GM06990 (cell line): ENCODE data around the gene WDR75.

ENCODE experiments used
- DNase-seq: peaks from one replicate; pipeline ENCODE4 v3.0.0-alpha.2; 2011; ENCODE audit not compliant: insufficient read length; ENCODE audit errors: extremely low read depth
- H3K27me3 ChIP-seq: replicated peaks from 2 replicates; pipeline ENCODE4 v1.6.0; 2011; ENCODE audit warnings: low read length; ENCODE audit not compliant: control insufficient read depth, insufficient read depth
- H3K36me3 ChIP-seq: 2 replicates; pipeline ENCODE4 v1.5.1; 2011; ENCODE audit warnings: low read length; ENCODE audit not compliant: control insufficient read depth, insufficient read depth
- H3K4me3 ChIP-seq: replicated peaks from 2 replicates; pipeline ENCODE4 v1.5.1; 2011; ENCODE audit warnings: low read depth, mild to moderate bottlenecking, control low read depth, low read length
- TF ChIP-seq, protein P1 (sequence below): IDR thresholded peaks from 2 replicates; pipeline ENCODE4 v1.5.1; 2011; ENCODE audit warnings: low read length, control low read depth, mild to moderate bottlenecking, inconsistent platforms; ENCODE audit not compliant: insufficient read depth, poor library complexity, severe bottlenecking

WDR75 gene

DNA sequence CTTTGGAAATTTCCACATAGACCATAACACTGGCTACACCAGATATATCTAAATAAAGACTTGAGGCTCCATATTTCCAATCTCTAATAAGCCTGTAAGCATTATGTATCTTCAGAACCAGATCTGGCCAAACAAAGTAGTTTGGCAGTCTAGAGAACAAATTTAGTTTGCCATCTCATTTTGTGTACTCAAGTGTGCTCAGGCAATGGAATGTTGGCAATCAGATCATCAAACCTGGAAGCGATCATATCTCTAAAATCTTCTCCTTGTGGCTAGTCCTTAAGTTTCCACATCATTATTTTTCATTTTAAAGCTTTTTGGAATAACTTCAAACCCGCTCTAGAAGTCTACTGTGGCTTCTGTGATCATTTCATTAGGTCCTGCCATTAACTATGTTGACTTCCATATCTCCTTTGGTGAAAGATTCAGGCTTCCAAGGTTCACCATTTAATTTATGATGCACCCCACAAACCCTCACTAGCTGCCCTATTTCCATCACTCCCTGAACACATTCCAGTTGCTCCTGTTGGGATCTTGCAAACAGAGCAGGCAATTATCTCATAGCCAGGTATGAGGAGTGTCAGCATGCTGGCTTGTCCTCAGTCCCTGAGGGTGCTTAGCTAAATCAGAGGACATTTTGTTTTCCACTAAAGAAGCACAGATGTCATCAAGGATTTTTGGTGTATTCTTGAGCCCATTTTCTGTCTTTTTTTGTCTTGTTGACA is 46.2 kb downstream of the WDR75 start:
- Histone ChIP-seq H3K27me3 (no peaks in the 10 kb centered on the region), H3K4me3 (no peak overlapping the region), H3K36me3 (no peaks in the 10 kb centered on the region)
- TF ChIP-seq, protein P1, sequence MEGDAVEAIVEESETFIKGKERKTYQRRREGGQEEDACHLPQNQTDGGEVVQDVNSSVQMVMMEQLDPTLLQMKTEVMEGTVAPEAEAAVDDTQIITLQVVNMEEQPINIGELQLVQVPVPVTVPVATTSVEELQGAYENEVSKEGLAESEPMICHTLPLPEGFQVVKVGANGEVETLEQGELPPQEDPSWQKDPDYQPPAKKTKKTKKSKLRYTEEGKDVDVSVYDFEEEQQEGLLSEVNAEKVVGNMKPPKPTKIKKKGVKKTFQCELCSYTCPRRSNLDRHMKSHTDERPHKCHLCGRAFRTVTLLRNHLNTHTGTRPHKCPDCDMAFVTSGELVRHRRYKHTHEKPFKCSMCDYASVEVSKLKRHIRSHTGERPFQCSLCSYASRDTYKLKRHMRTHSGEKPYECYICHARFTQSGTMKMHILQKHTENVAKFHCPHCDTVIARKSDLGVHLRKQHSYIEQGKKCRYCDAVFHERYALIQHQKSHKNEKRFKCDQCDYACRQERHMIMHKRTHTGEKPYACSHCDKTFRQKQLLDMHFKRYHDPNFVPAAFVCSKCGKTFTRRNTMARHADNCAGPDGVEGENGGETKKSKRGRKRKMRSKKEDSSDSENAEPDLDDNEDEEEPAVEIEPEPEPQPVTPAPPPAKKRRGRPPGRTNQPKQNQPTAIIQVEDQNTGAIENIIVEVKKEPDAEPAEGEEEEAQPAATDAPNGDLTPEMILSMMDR: no peak
- no peak for DNase-seq

DNA sequence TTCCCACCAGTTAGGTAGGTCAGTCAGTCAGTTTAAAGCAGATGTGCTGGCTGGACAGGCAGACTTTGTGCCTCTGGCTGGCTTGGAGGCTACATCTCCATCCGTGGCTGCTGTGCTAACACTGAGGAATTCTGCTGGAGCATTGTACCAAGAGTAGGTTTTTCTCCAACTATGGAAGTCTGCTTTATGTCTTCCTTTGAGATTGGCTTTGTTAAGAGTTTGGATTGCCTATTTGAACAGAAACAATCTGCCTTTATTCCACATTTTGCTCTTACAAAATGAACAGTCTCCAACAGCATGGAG is 46.7 kb downstream of the WDR75 start:
- Histone ChIP-seq H3K4me3 (no peak overlapping the region), H3K27me3 (no peaks in the 10 kb centered on the region)

DNA sequence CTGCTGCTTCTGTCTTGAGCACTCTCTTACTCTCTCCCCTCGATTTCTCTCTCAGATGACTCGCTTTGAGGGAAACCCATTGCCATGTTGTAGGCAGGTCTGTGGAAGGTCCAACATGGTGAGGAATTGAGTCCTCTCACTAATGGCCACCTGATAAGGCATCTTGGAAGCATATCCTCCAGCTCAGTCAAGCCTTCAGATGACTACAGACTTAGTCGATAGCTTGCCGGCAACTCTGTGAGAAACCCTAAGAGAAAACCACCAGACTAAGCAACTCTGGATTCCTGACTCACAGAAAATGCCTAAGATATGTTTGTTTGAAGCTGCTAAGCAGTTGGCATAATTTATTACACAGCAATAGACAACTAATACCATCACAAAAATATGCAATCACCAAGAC is 51.2 kb downstream of the WDR75 start:
- Histone ChIP-seq H3K27me3 (no peaks in the 10 kb centered on the region), H3K36me3 (no peaks in the 10 kb centered on the region), H3K4me3 (no peak overlapping the region)
- no peak for DNase-seq
- TF ChIP-seq, protein P1: no peak

More for the DNA sequence above, 46.7 kb downstream of the WDR75 start:
- H3K36me3 ChIP-seq: no peaks in the 10 kb centered on the region
- TF ChIP-seq, protein P1: no peak
- no peak for DNase-seq

DNA sequence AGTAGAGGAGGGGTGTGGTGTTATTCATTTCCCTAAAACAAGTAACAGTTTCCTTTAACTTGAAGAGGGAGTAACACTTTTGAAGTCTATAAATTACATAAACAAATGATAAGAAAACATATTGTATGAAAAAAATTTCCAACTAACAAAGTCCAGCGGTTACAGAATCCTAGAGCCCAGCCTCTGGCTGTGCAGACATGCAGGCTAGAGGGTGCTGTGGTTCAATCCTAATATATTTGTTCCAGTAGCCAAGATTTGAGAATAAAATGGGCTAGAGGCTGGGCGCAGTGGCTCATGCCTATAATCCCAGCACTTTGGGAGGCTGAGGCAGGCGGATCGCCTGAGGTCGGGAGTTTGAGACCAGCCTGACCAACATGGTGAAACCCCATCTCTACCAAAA is 56.9 kb downstream of the WDR75 start:
- TF ChIP-seq, protein P1: no peak
- no peak for DNase-seq
- Histone ChIP-seq H3K4me3 (no peak overlapping the region), H3K27me3 (no peaks in the 10 kb centered on the region), H3K36me3 (no peaks in the 10 kb centered on the region)

DNA sequence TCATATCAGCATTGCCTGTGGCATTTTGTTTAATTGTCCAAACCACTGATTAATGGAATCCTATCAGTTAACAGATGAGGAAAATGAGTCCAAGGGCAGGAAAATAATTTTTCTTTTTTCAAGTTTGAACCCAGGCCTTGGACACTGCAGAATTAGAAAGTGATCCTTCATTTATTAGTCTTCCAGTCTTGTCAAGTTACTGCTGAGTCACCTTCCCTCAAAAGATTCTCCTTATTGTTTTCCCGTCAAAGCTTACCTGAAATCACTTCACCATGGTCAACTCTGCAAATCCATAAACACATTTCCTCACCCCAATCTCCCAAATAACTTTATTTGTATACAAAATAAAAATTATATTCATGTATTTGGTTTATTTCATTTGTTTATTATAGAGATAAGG is 57.9 kb downstream of the WDR75 start:
- TF ChIP-seq, protein P1: no peak
- H3K4me3 ChIP-seq: no peak overlapping the region
- DNase-seq: no peak
- H3K27me3 ChIP-seq: no peaks in the 10 kb centered on the region
- H3K36me3 ChIP-seq: no peaks in the 10 kb centered on the region
